Liver (tissue), 3 donors: ENCODE measurements around the gene ELOVL2.

ENCODE experiments used
- JUND ChIP-seq, 2 donors: IDR thresholded peaks; 2 replicates each; pipeline ENCODE4 v1.6.1; 2016; ENCODE audit warnings: antibody characterized with exemption in 2 of 2
- MAX ChIP-seq: IDR thresholded peaks from 2 replicates; pipeline ENCODE4 v1.6.1; 2016; ENCODE audit warnings: antibody characterized with exemption
- RAD21 ChIP-seq, 2 donors: IDR thresholded peaks; 2 replicates each; pipeline ENCODE4 v1.6.1; 2016; ENCODE audit warnings: antibody characterized with exemption in 2 of 2, mild to moderate bottlenecking in 2 of 2
- REST ChIP-seq: IDR thresholded peaks from 2 replicates; pipeline ENCODE4 v1.6.1; 2016; ENCODE audit warnings: antibody characterized with exemption, mild to moderate bottlenecking
- RXRA ChIP-seq, 2 donors: IDR thresholded peaks; 2 replicates each; pipeline ENCODE4 v1.6.1; 2017 to 2018; ENCODE audit warnings: antibody characterized with exemption in 2 of 2, mild to moderate bottlenecking in 1 of 2
- SP1 ChIP-seq: IDR thresholded peaks from 2 replicates; pipeline ENCODE4 v1.6.1; 2018; ENCODE audit warnings: antibody characterized with exemption, mild to moderate bottlenecking
- TAF1 ChIP-seq: conservative IDR thresholded peaks from 2 replicates; pipeline ENCODE4 v1.6.1; 2016; ENCODE audit warnings: antibody characterized with exemption, mild to moderate bottlenecking
- YY1 ChIP-seq: IDR thresholded peaks from 2 replicates; pipeline ENCODE4 v1.6.1; 2016; ENCODE audit warnings: antibody characterized with exemption, mild to moderate bottlenecking
- TF ChIP-seq, protein P1 (sequence below): fragments of 150-350 bp; IDR thresholded peaks from 2 replicates; pipeline ENCODE4 v1.5.1; 2017; ENCODE audit warnings: improper control_type of control experiment, low read depth, low read length; ENCODE audit not compliant: missing input control
- TF ChIP-seq, protein P2 (sequence below): IDR thresholded peaks from 2 replicates; pipeline ENCODE4 v1.6.1; 2016; ENCODE audit warnings: antibody characterized with exemption
- TF ChIP-seq, protein P3 (sequence below): IDR thresholded peaks from 2 replicates; pipeline ENCODE4 v1.6.1; 2016; ENCODE audit warnings: antibody characterized with exemption
- donor health status: healthy.
- donor health status: healthy.

- TF ChIP-seq REST (no peak), JUND (IDR thresholded peaks at IDR 0.05) (no peak), TAF1 (no peak), YY1 (no peak), RAD21 (IDR thresholded peaks at IDR 0.05) (no peak), SP1 (no peak), RXRA (IDR thresholded peaks at IDR 0.05) (no peak), MAX (no peak)
- TF ChIP-seq, protein P1, sequence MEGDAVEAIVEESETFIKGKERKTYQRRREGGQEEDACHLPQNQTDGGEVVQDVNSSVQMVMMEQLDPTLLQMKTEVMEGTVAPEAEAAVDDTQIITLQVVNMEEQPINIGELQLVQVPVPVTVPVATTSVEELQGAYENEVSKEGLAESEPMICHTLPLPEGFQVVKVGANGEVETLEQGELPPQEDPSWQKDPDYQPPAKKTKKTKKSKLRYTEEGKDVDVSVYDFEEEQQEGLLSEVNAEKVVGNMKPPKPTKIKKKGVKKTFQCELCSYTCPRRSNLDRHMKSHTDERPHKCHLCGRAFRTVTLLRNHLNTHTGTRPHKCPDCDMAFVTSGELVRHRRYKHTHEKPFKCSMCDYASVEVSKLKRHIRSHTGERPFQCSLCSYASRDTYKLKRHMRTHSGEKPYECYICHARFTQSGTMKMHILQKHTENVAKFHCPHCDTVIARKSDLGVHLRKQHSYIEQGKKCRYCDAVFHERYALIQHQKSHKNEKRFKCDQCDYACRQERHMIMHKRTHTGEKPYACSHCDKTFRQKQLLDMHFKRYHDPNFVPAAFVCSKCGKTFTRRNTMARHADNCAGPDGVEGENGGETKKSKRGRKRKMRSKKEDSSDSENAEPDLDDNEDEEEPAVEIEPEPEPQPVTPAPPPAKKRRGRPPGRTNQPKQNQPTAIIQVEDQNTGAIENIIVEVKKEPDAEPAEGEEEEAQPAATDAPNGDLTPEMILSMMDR = no peak
- TF ChIP-seq, protein P2, sequence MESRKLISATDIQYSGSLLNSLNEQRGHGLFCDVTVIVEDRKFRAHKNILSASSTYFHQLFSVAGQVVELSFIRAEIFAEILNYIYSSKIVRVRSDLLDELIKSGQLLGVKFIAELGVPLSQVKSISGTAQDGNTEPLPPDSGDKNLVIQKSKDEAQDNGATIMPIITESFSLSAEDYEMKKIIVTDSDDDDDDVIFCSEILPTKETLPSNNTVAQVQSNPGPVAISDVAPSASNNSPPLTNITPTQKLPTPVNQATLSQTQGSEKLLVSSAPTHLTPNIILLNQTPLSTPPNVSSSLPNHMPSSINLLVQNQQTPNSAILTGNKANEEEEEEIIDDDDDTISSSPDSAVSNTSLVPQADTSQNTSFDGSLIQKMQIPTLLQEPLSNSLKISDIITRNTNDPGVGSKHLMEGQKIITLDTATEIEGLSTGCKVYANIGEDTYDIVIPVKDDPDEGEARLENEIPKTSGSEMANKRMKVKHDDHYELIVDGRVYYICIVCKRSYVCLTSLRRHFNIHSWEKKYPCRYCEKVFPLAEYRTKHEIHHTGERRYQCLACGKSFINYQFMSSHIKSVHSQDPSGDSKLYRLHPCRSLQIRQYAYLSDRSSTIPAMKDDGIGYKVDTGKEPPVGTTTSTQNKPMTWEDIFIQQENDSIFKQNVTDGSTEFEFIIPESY = no peak
- TF ChIP-seq, protein P3, sequence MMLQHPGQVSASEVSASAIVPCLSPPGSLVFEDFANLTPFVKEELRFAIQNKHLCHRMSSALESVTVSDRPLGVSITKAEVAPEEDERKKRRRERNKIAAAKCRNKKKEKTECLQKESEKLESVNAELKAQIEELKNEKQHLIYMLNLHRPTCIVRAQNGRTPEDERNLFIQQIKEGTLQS = no peak
These were observed 38.0 kb downstream of the ELOVL2 start for GRCh38 chr6:11006061-11006460.
